ENCODE measurements around the gene CADM2.

CADM2 gene

DNA sequence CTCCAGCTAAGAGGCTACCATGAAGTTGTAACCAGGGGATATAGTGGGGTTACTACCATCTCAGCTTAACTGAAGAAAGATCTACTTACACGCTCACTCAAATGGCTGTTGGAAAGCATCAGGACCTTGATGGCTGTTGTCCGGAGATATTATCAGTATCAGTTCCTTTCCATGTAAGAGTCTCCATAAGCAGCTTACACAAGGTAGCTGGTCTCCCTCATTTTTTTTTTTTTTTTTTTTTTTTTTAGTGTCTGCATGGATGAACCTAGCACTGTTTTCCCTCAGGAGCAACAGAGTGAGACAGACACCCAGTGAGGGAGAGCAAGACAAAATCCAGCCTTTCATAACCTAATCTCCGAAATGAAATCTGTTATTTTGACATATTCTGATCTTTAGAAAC lies 230.9 kb downstream of the CADM2 start:
- DNase-seq (ENCODE audit: low read depth) = no peak

DNA sequence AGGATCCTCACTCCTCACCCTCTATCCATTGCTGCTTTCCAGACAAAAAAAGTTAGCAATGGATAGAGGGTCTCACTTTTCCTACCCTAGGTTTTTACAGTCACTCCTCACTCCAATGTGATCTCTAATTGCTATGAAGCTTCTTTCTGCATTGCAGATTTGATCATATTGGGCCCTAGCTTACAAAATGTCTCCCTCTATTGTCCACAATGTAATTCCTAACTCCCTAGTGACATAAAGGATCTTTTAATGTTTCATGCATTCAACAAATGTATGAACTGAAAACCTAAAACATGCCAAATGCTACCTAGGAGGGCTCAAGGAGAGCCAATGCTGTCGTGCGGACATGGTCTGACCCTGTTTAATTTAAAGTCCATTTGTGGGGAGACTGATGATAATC lies 234.8 kb downstream of the CADM2 start:
- DNase-seq (ENCODE audit: low read depth) = no peak

DNA sequence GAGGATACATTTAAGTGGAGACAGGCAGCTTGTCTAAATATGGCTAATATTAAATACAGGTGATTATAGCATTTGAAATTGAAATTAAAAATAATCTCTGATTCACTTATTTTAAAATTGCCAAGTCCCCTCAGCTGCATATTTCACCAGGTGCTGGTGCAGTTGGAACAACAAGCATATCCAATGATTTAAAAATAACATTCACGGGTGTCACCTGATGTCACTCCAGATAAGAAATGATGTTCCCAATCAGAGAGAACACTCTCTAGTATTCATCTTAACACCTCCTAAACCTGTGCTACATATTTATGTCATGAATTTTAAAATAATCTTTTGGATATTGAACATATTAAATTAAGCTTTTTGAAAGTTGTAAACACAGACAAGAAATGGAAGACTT lies 249.9 kb downstream of the CADM2 start:
- no peak for DNase-seq (ENCODE audit: low read depth)

- no peak for DNase-seq (ENCODE audit: low read depth)
Observed at GRCh38 chr3:85210540-85210939, 251.8 kb downstream of the CADM2 start.

DNA sequence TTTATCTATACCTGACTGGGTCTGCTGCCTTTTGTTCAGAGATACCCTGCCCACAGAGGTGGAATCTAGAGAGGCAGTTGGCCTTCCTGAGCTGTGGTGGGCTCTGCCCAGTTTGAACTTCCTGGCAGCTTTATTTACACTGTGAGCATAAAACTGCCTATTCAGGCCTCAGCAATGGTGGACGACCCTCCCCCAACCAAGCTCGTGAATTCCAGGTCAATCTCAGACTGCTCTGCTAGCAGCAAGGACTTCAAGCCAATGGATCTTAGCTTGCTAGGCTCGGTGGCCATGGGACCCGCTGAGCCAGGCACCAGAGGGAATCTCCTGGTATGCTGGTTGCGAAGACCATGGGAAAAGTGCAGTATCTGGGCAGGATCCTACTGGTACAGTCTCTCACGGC lies 270.2 kb downstream of the CADM2 start:
- no peak for DNase-seq (ENCODE audit: low read depth)

GRCh38 chr3:85244091-85244490 lies 285.3 kb downstream of the CADM2 start:
- DNase-seq (ENCODE audit: low read depth) = no peak

DNA sequence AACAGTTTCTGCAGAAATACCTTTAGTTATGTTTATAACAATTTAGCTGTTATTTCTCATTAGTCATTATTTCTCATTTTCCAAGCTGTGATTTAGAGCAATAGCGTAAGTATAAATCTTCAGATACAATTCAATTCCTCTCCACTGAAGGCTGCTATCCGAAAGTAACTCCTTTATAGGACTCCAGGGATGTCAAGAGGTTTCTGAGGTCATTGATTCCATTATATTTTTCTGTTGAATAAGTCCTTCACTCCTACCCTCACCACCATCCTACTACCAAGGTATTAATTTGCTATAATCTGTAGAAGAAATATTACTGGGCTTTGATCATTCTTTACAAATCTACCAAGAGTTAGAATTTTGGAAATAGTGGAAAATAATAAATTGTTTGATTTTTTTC lies 285.7 kb downstream of the CADM2 start:
- no peak for DNase-seq (ENCODE audit: low read depth)

DNA sequence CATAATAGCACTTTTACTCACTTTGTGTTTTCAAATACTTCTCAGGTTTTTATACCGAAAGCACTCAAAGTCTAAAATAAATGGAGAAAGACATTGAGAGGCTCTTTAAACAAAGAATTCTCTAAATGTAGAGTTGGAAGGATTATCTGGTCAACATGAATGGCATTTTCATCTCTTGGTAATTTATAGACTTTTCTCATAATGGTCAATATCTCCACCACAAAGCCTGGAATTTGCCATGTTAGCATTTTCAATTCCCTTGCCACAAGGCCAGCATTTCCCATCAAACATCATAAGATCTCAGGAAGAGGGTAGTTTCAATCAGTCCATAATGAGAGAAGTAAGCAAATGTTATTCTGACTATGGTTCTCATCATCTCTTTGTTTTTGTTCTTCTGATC lies 293.0 kb downstream of the CADM2 start:
- no peak for DNase-seq (ENCODE audit: low read depth)

DNA sequence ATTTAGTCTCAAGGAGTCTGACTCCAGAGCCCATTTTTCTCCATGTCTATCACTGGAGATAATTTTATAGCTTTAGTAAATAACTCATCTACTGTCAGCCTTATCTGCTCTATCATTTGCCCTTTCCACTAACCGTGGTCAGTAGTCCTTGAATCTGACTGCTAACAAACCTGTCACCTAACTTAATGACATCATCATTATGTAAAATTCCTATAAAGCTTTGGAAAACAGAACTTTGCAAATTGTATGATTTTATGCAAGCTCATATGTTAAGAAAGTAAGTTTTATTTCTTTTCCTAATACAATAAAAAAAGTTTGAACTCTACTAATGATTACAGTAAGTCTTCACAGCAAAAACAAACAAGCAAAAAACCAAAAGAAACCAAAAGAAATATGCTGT lies 293.9 kb downstream of the CADM2 start:
- no peak for DNase-seq (ENCODE audit: low read depth)

DNA sequence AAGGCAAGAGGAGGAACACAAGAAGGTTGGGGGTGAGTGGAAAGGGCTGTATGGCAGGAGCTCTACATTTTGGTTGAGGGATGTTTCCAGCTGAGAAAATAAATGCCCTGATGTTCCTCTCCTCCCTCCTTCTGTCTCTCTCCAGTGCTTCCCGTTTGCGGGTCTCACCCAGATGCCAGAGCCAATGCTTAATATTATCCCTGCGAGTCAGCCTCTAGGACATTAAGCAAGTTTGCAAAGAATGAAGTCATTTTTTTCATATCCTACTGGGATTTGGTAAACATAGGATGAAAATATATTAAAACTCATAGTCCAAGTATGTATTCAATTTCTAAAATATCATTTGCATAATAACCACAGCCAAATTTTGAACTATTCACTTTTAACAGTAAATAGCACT lies 295.9 kb downstream of the CADM2 start:
- no peak for DNase-seq (ENCODE audit: low read depth)

DNA sequence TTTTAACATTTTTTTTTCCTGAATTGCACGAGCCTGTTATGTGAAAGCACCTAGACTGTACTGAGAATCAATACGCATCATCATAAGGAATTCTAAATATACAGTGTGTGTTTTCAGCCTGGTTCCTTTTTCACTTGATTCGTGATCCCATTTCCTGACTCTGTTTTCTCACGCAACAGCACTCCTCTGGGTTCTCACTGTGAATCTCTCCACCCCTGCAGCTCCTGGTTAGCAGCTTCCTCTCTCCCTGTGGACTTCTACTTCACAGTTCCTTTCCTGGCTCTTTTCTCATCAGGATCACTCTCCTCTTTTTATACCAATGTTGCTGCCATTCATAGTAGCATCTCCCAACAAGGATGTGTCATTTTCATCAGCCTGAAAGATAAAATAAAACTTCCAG lies 297.2 kb downstream of the CADM2 start:
- no peak for DNase-seq (ENCODE audit: low read depth)

- no peak for DNase-seq (ENCODE audit: low read depth)
Observed at GRCh38 chr3:85258326-85258725, 299.5 kb downstream of the CADM2 start.

DNA sequence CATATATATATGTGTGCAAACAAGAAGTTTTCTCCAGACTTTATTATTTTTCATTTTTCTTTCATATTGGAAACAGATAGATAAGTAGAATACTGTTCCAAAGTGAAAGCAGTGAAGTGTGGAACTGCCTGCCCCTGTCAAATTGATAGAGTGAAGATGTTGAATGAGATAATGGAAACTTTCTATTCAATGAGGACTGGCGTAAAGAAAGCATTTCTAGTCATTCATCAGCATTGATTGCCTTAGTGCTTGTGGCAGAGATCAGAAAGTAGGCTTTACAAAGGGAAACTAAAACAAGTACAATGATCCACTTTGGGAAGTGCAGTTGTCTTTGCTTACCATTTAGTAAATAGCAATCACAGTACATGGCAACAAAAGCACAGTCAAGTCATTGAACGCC lies 300.0 kb downstream of the CADM2 start:
- DNase-seq (ENCODE audit: low read depth) = no peak

DNA sequence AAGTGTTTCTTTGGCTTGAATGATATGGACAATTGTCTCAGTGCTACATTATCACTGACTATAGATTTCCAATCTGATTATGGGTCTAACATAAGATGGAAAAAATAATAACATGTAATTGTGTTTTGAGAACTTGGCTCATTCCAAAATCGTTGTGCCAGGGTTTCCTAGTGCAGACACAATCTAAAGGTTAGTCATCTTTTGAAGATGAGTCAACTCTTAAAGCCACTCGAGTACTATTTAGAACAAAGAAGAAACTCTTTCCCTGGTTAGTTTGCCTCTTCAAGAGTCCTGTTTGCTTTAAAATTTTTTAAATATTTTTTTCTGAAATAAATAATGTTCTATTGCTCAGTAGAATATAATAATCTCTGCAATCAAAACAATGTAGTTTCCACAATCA lies 301.0 kb downstream of the CADM2 start:
- no peak for DNase-seq (ENCODE audit: low read depth)

DNA sequence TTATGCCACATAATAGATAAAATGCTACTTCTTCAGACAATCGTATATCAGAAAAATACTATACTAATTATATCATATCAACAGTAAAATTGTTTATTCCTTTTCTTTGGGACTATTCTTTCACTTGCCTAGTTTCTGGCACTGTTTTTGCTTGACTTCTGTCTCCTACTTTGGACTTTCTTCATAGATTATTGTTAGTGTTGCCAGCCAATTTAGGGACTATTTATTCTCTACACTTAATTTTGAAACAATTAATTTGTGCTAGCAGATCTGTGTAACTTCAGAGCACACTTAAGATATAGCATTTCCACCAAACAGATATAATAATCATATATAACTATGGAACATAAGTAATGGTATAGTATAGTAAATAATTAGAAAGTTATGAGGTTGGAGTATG lies 305.6 kb downstream of the CADM2 start:
- no peak for DNase-seq (ENCODE audit: low read depth)

GRCh38 chr3:85270488-85270887 lies 311.7 kb downstream of the CADM2 start:
- no peak for DNase-seq (ENCODE audit: low read depth)

DNA sequence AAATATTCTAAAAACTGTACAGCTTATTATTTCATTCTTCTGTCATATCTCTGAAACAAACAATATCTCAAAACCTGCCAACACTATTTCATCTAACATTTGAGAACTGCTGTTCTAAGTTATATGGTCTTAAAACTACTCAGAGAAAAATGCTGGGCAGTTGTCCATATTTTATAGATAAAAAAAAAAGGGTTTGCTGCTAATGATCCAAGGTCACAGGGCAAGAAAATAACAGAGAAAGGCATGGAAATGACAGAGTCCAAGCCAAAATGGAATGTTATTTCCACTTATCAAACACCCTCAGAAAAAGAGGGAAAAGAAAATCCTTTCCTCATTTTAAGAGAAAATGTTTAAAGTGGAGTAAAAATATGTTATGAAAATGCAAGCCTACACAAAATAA lies 313.1 kb downstream of the CADM2 start:
- DNase-seq (ENCODE audit: low read depth) = no peak

DNA sequence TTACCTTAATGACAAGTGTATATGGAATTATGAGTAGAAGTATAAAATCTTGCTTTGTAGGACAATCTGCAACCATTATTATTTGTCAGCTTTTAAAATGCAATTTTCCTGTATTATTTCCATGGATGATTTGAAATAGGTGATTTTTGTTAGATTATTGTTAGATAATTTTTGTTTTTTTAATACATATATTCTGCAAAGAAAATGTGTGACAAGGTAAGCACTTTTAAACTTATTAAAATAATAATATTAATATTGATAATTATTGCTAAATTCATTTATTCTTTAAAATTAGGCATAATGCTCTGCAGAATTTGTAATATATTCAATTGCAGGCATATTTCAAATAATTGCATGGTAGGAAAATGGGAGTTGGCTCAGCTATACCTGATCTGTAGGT lies 329.5 kb downstream of the CADM2 start:
- no peak for DNase-seq (ENCODE audit: low read depth)

GRCh38 chr3:85297291-85297690 lies 338.5 kb downstream of the CADM2 start:
- no peak for DNase-seq (ENCODE audit: low read depth)

DNA sequence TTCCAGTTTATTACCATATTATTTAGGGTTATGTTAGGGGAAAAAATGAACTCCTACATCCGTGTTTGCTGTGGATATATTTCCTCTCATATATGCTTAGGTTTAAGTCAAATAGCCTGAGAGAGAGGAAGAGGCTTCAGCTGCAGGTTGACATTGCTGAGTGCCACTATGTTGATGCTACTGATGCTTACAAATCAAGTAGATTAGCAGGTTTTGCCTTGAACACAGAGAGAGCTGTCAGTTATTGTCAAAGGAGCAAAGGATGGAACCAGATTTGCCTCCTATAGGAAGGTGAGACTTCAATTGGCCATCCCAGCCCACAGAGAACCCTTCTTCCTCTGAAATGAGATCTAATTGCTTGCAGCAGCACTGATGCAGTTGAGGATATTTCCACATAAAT lies 339.2 kb downstream of the CADM2 start:
- DNase-seq (ENCODE audit: low read depth) = no peak

DNA sequence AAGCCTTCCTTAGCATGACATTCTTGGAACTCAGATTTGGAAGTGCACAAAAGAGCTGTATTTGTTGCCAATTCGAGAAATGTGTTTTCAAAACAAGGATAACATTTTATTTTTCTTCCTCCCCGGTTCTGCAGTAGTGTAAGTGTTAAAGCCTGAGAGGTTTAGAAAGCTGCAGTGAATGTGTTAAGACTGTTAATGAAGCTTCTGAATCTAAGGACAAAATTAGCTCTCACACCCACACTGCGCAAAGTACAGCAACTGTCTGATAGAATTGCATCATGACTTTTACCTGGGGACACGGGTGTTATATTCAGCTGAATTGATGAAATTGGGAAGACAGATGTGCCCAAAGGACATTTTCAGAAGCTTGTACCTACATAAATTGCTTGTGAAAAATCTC lies 344.4 kb downstream of the CADM2 start:
- DNase-seq (ENCODE audit: low read depth) = no peak

GRCh38 chr3:85304360-85304964 lies 345.7 kb downstream of the CADM2 start:
- no peak for DNase-seq (ENCODE audit: low read depth)

DNA sequence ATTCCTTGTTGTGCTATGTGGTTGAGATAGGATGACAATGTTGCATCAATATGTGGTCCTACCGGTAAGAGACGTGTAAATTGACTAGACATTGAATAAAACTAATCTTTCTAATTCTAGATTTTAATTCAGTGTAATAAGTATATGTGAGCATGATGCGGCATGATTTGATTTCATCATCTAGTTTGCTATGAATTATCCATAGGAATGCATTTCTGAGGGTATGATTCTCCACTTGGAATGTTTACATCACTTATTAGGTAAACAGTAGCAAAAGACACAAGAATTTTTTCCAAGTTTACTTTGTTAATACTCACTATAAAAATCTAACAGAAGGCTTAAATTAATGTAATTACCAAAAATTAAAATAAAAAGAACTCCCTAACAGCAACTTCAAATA lies 353.5 kb downstream of the CADM2 start:
- DNase-seq (ENCODE audit: low read depth) = no peak

- DNase-seq (ENCODE audit: low read depth) = no peak
Observed at GRCh38 chr3:85313380-85313779, 354.6 kb downstream of the CADM2 start.

GRCh38 chr3:85316252-85316651 lies 357.5 kb downstream of the CADM2 start:
- DNase-seq (ENCODE audit: low read depth) = no peak

Data from GM04503 (cell line).